SJCRH30 (cell line): ENCODE data around the gene IGSF5. TPM values are rescaled to one million over a fixed set of nuclear protein-coding genes. Genes with fewer than 3 reads are reported as not detected.

Experiments
- total RNA-seq: library from RNA; depleted of rRNA; stranded (reverse); fragments of >200 nt; shearing (Covaris generic); gene quantifications from 2 replicates; pipeline ENCODE4 v1.2.3, GENCODE V29; 2014; rRNA removed

IGSF5 gene
- total RNA-seq, 1 experiment from 2014 or later = 2.9 TPM

Other genes starting within 250 kb of the IGSF5 start
- 4.8 and 5.4 TPM in 2 replicates for gene B3GALT5, start 132.2 kb upstream of the IGSF5 start, total RNA-seq
- 15.8 and 20.6 TPM in 2 replicates for gene PCP4, start 122.3 kb downstream of the IGSF5 start, total RNA-seq